HepG2 (cell line): ENCODE data around the gene RILPL1. TPM values are rescaled to one million over a fixed set of nuclear protein-coding genes. Genes with fewer than 3 reads are reported as not detected.

Experiments used
- ATAC-seq: fragments of 200-7000 bp; cut with Tn5 transposase; 3 replicates; pipeline ENCODE4 v1.9.1; 2020; ENCODE audit warnings: mild to moderate bottlenecking, moderate library complexity
- BruUV-seq: library from RNA; stranded (reverse); fragments of 400-500 nt; replicated peaks from 2 replicates; lab custom pipeline; 2021; lab: Mats Ljungman, UMichigan
- CTCF ChIA-PET: fragments of 300-600 bp; formaldehyde crosslinking; extraction: SDS; loops from one replicate; lab custom pipeline; 2021; ENCODE audit warnings: low total read pairs, inconsistent platforms, low intra/inter-chr PET ratio; lab: Yijun Ruan, JAX
- POLR2A ChIA-PET: fragments of 350-600 bp; sonication (Branson Sonifier 250); formaldehyde crosslinking; loops from one replicate; lab custom pipeline; 2020; ENCODE audit warnings: antibody characterized with exemption, inconsistent platforms; lab: Yijun Ruan, JAX
- DNase-seq: peaks from one replicate; pipeline ENCODE4 v3.0.0-alpha.2; 2015; ENCODE audit warnings: low spot score
- FAIRE-seq: peaks from 3 replicates; lab custom pipeline; 2011; peaks lifted over from hg19 to GRCh38; lab: Jason Lieb, UNC
- H2AFZ ChIP-seq: one replicate; pipeline ENCODE4 v1.6.1; 2011; ENCODE audit warnings: low read length, inconsistent platforms
- H3K27ac ChIP-seq: fragments of 300-600 bp; 3 replicates; pipeline ENCODE4 v1.8.0; 2011; ENCODE audit warnings: mixed run types, mild to moderate bottlenecking, mixed read lengths, low read length, inconsistent platforms; ENCODE audit not compliant: insufficient read depth; ENCODE audit errors: extremely low read length
- H3K27me3 ChIP-seq, 2 experiments: fragments of 200-600 bp in 1 of 2; 2 replicates in 1 of 2; 3 replicates in 1 of 2; pipeline versions ENCODE4 v1.6.0 to v1.8.0; 2011; ENCODE audit warnings: low read length in 2 of 2, mild to moderate bottlenecking in 2 of 2, moderate library complexity in 2 of 2, inconsistent platforms in 1 of 2; ENCODE audit not compliant: insufficient read depth in 2 of 2, control insufficient read depth in 1 of 2
- H3K36me3 ChIP-seq, 2 experiments: fragments of 200-600 bp in 1 of 2; replicated peaks in 1 of 2; 2 replicates in 1 of 2; 3 replicates in 1 of 2; pipeline versions ENCODE4 v1.5.1 to v1.8.0; 2011; ENCODE audit warnings: low read length in 2 of 2, inconsistent platforms in 1 of 2; ENCODE audit not compliant: insufficient read depth in 2 of 2, control insufficient read depth in 1 of 2
- H3K4me1 ChIP-seq: 2 replicates; pipeline ENCODE4 v1.5.1; 2012; ENCODE audit warnings: low read length, inconsistent platforms; ENCODE audit not compliant: insufficient read depth
- H3K4me2 ChIP-seq: 2 replicates; pipeline ENCODE4 v1.6.0; 2011; ENCODE audit warnings: low read depth, low read length, inconsistent platforms
- H3K4me3 ChIP-seq, 3 experiments: fragments of 200-600 bp in 1 of 3; sonication (generic), shearing (Covaris generic) in 1 of 3; replicated peaks in 1 of 3; 2 replicates each; pipeline ENCODE4 v1.5.1; 2011 to 2016; ENCODE audit warnings: low read length in 3 of 3, inconsistent platforms in 2 of 3, low read depth in 2 of 3, mild to moderate bottlenecking in 2 of 3, control low read depth in 1 of 3, mixed read lengths in 1 of 3; ENCODE audit not compliant: insufficient read depth in 1 of 3
- H3K79me2 ChIP-seq: one replicate; pipeline ENCODE4 v1.6.1; 2011; ENCODE audit warnings: low read length, inconsistent platforms; ENCODE audit not compliant: insufficient read depth
- H3K9ac ChIP-seq: 2 replicates; pipeline ENCODE4 v1.6.0; 2011; ENCODE audit warnings: mild to moderate bottlenecking, low read depth, low read length, inconsistent platforms; ENCODE audit not compliant: insufficient read depth
- H3K9me3 ChIP-seq: 2 replicates; pipeline ENCODE4 v1.5.1; 2012; ENCODE audit warnings: mild to moderate bottlenecking, low read length
- H4K20me1 ChIP-seq: 2 replicates; pipeline ENCODE4 v1.6.0; 2011; ENCODE audit warnings: inconsistent platforms, mild to moderate bottlenecking, low read length, moderate library complexity; ENCODE audit not compliant: insufficient read depth
- DNMT1 ChIP-seq: sonication (generic); formaldehyde crosslinking; IDR thresholded peaks from 2 replicates; pipeline ENCODE4 v1.5.1; 2020; ENCODE audit warnings: mild to moderate bottlenecking, missing genetic modification reagents
- FOXP4 ChIP-seq: sonication (generic); formaldehyde crosslinking; IDR thresholded peaks from 2 replicates; pipeline ENCODE4 v1.4.0; 2020; ENCODE audit warnings: missing genetic modification reagents
- HDAC1 ChIP-seq: sonication (generic); formaldehyde crosslinking; IDR thresholded peaks from 2 replicates; pipeline ENCODE4 v1.5.1; 2020; ENCODE audit warnings: mild to moderate bottlenecking, missing genetic modification reagents
- MYC ChIP-seq: sonication (generic); formaldehyde crosslinking; IDR thresholded peaks from 2 replicates; pipeline ENCODE4 v1.9.0; 2021; ENCODE audit warnings: missing genetic modification reagents, borderline replicate concordance
- ZMYM4 ChIP-seq: sonication (generic); formaldehyde crosslinking; IDR thresholded peaks from 2 replicates; pipeline ENCODE4 v1.8.1; 2023; ENCODE audit warnings: mild to moderate bottlenecking, missing genetic modification reagents
- ZNF3 ChIP-seq: IDR thresholded peaks from 2 replicates; pipeline ENCODE4 v1.7.0; 2017; ENCODE audit warnings: inconsistent platforms
- ZNF687 ChIP-seq: sonication (generic); formaldehyde crosslinking; IDR thresholded peaks from 2 replicates; pipeline ENCODE4 v1.5.1; 2020; ENCODE audit warnings: mild to moderate bottlenecking, missing genetic modification reagents, moderate library complexity
- whole genome bisulfite sequencing: methylation state at CpG from one replicate; pipeline ENCODE4 v1.1.6; 2017; ENCODE audit warnings: low lambda C conversion rate; 5-methylcytosine and 5-hydroxymethylcytosine counted together
- in situ Hi-C: cut with HindIII; loops from 2 replicates; pipeline ENCODE4 v1.10.0; 2017; ENCODE audit warnings: low pct_unique_long_range_greater_than_20kb; ENCODE audit not compliant: extremely low pct_ligation_motif_present
- intact Hi-C: fragments of 100-400 bp; cut with micrococcal nuclease; formaldehyde crosslinking; loops from one replicate; pipeline ENCODE4 v1.10.0; 2022; ENCODE audit not compliant: unreplicated experiment
- polyA plus RNA-seq, 8 experiments: library from polyadenylated mRNA; depleted of rRNA in 3 of 8; stranded (reverse) in 7 of 8; unstranded in 1 of 8; fragments of >200 nt; fragmentation: Illumina TruSeq in 4 of 8; extraction: Trizol in 4 of 8; gene quantifications; 2 replicates each; pipeline versions ENCODE4 v1.2.1 to v1.2.3, GENCODE V29; 2011 to 2016; ENCODE audit warnings: low read depth in 4 of 8, missing spikeins in 1 of 8, mixed read lengths in 1 of 8; ENCODE audit not compliant: insufficient read depth in 1 of 8
- total RNA-seq, 5 experiments: library from RNA; depleted of rRNA; stranded (reverse); fragments of >200 nt; fragmentation: Illumina TruSeq; extraction: Trizol; gene quantifications; 2 replicates each; pipeline ENCODE4 v1.2.3, GENCODE V29; 2016; ENCODE audit warnings: low read depth in 1 of 5
- TF ChIP-seq, protein P1 (sequence below): sonication (generic); formaldehyde crosslinking; IDR thresholded peaks from 2 replicates; pipeline ENCODE4 v1.5.0; 2020; ENCODE audit warnings: missing genetic modification reagents

The RILPL1 gene
- total and polyA plus RNA-seq, 2 of the 13 experiments (the other 11 are each of a cell fraction or from before 2014, with no cell fraction given), result 5.8 to 28.4 TPM

GRCh38 chr12:123489580-123489979 is 43.9 kb downstream of the RILPL1 start (continued):
- TF ChIP-seq FOXP4 (CRISPR knock-in tag), result no peak
- TF ChIP-seq, protein P1, sequence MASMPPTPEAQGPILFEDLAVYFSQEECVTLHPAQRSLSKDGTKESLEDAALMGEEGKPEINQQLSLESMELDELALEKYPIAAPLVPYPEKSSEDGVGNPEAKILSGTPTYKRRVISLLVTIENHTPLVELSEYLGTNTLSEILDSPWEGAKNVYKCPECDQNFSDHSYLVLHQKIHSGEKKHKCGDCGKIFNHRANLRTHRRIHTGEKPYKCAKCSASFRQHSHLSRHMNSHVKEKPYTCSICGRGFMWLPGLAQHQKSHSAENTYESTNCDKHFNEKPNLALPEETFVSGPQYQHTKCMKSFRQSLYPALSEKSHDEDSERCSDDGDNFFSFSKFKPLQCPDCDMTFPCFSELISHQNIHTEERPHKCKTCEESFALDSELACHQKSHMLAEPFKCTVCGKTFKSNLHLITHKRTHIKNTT (CRISPR knock-in tag), result no peak
- TF ChIP-seq HDAC1, result no peak

GRCh38 chr12:123488539-123489230 is 44.8 kb downstream of the RILPL1 start:
- Histone ChIP-seq H3K9ac (no peak overlapping the region), H4K20me1 (no peaks in the 10 kb centered on the region), H3K27ac (no peak overlapping the region), H3K4me2 (no peak overlapping the region), H3K79me2 (no peaks in the 10 kb centered on the region), H3K27me3 (no peaks in the 10 kb centered on the region), H3K36me3 (no peaks in the 10 kb centered on the region; a peak in 2 of 5 replicates), H3K4me3 (no peak overlapping the region), H3K4me1 (peaks cover 6% of the 10 kb centered on the region), H2AFZ (no peak overlapping the region), H3K9me3 (no peaks in the 10 kb centered on the region)
- ChIA-PET CTCF (no interaction called here), POLR2A (no interaction called here)
- no peak for ATAC-seq
- FAIRE-seq, result no peak
- DNase-seq, result no peak
- no TSS peak for BruUV-seq
- TF ChIP-seq DNMT1 (CRISPR knock-in tag) (no peak), ZNF687 (0 out of 2 replicates have a peak, but pooled peaks have one; percentile 9), ZNF3 (no peak), ZMYM4 (CRISPR knock-in tag) (no peak), MYC (CRISPR knock-in tag) (no peak)
- in situ Hi-C loops, result no loop called here
- 90% methylated on average over 16 of the region's 20 CpGs for WGBS
- intact Hi-C loops, result no loop called here
